Activated naive CD8-positive, alpha-beta T cell (primary cell): ENCODE results near the gene CCDC187.

Source experiments
- H3K27ac Mint-ChIP-seq: one replicate; pipeline ENCODE4 v1.8.0; 2021; ENCODE audit warnings: mixed read lengths
- H3K27me3 Mint-ChIP-seq: one replicate; pipeline ENCODE4 v1.8.0; 2021; ENCODE audit warnings: mixed read lengths
- H3K36me3 Mint-ChIP-seq: one replicate; pipeline ENCODE4 v1.8.0; 2021; ENCODE audit warnings: mixed read lengths
- H3K4me1 Mint-ChIP-seq: one replicate; pipeline ENCODE4 v1.8.0; 2021; ENCODE audit warnings: low read depth, mixed read lengths
- H3K4me3 Mint-ChIP-seq: one replicate; pipeline ENCODE4 v1.8.0; 2021; ENCODE audit warnings: mild to moderate bottlenecking, mixed read lengths
- H3K9me3 Mint-ChIP-seq: one replicate; pipeline ENCODE4 v1.8.0; 2021; ENCODE audit warnings: low read depth, mixed read lengths

CCDC187 gene

GRCh38 chr9:136333045-136333444, 29.2 kb upstream of the CCDC187 start:
- Mint-ChIP-seq H3K27me3 (no peaks in the 10 kb centered on the region), H3K9me3 (no peaks in the 10 kb centered on the region), H3K4me1 (peaks cover 3% of the 10 kb centered on the region), H3K27ac (no peak overlapping the region), H3K4me3 (no peak overlapping the region), H3K36me3 (no peaks in the 10 kb centered on the region)

- Mint-ChIP-seq H3K4me3 (no peak overlapping the region), H3K4me1 (peaks cover 3% of the 10 kb centered on the region), H3K36me3 (no peaks in the 10 kb centered on the region), H3K27me3 (no peaks in the 10 kb centered on the region), H3K27ac (no peak overlapping the region), H3K9me3 (no peaks in the 10 kb centered on the region)
Measured at GRCh38 chr9:136332482-136332983, 28.6 kb upstream of the CCDC187 start.

GRCh38 chr9:136331556-136332481, 27.9 kb upstream of the CCDC187 start:
- Mint-ChIP-seq H3K27ac (no peak overlapping the region), H3K4me3 (no peak overlapping the region), H3K9me3 (no peaks in the 10 kb centered on the region), H3K27me3 (no peaks in the 10 kb centered on the region), H3K36me3 (no peaks in the 10 kb centered on the region), H3K4me1 (peaks cover 3% of the 10 kb centered on the region)

- H3K36me3 Mint-ChIP-seq, result no peaks in the 10 kb centered on the region
Measured at GRCh38 chr9:136331030-136331429, 27.1 kb upstream of the CCDC187 start.

GRCh38 chr9:136330406-136330990, 26.6 kb upstream of the CCDC187 start:
- Mint-ChIP-seq H3K9me3 (no peaks in the 10 kb centered on the region), H3K27ac (no peak overlapping the region), H3K36me3 (no peaks in the 10 kb centered on the region), H3K4me3 (no peak overlapping the region), H3K27me3 (no peaks in the 10 kb centered on the region), H3K4me1 (peaks cover 3% of the 10 kb centered on the region)

More at GRCh38 chr9:136331030-136331429, 27.1 kb upstream of the CCDC187 start:
- Mint-ChIP-seq H3K27ac (no peak overlapping the region), H3K4me3 (no peak overlapping the region), H3K27me3 (no peaks in the 10 kb centered on the region), H3K4me1 (peaks cover 3% of the 10 kb centered on the region), H3K9me3 (no peaks in the 10 kb centered on the region)

- H3K9me3 Mint-ChIP-seq, result no peaks in the 10 kb centered on the region
- no peaks in the 10 kb centered on the region for H3K27me3 Mint-ChIP-seq
- peaks cover 3% of the 10 kb centered on the region for H3K4me1 Mint-ChIP-seq
- no peaks in the 10 kb centered on the region for H3K36me3 Mint-ChIP-seq
- H3K4me3 Mint-ChIP-seq, result no peak overlapping the region
- H3K27ac Mint-ChIP-seq, result no peak overlapping the region
Measured at GRCh38 chr9:136329636-136330405, 25.9 kb upstream of the CCDC187 start.

- no peak overlapping the region for H3K4me3 Mint-ChIP-seq
- H3K9me3 Mint-ChIP-seq, result no peaks in the 10 kb centered on the region
Measured at GRCh38 chr9:136329211-136329627, 25.3 kb upstream of the CCDC187 start.

GRCh38 chr9:136328622-136329041, 24.7 kb upstream of the CCDC187 start:
- Mint-ChIP-seq H3K36me3 (no peaks in the 10 kb centered on the region), H3K4me1 (peaks cover 3% of the 10 kb centered on the region), H3K27me3 (no peaks in the 10 kb centered on the region), H3K27ac (no peak overlapping the region), H3K9me3 (no peaks in the 10 kb centered on the region), H3K4me3 (peak overlapping the region; percentile 80)

More at GRCh38 chr9:136329211-136329627, 25.3 kb upstream of the CCDC187 start:
- Mint-ChIP-seq H3K27me3 (no peaks in the 10 kb centered on the region), H3K27ac (no peak overlapping the region), H3K36me3 (no peaks in the 10 kb centered on the region), H3K4me1 (peaks cover 3% of the 10 kb centered on the region)

GRCh38 chr9:136328011-136328621, 24.2 kb upstream of the CCDC187 start:
- H3K9me3 Mint-ChIP-seq, result no peaks in the 10 kb centered on the region
- no peaks in the 10 kb centered on the region for H3K27me3 Mint-ChIP-seq
- H3K4me1 Mint-ChIP-seq, result peaks cover 3% of the 10 kb centered on the region
- no peak overlapping the region for H3K27ac Mint-ChIP-seq
- peak overlapping the region; percentile 80 for H3K4me3 Mint-ChIP-seq
- H3K36me3 Mint-ChIP-seq, result no peaks in the 10 kb centered on the region

- Mint-ChIP-seq H3K4me1 (peaks cover 3% of the 10 kb centered on the region), H3K9me3 (no peaks in the 10 kb centered on the region), H3K27me3 (no peaks in the 10 kb centered on the region), H3K36me3 (no peaks in the 10 kb centered on the region), H3K4me3 (peak within 1 kb of the TSS; percentile 80), H3K27ac (no peak within 1 kb of the TSS)
Measured at GRCh38 chr9:136327304-136327974, 23.5 kb upstream of the CCDC187 start, which contains the start of gene GPSM1. GPSM1 (plus strand) TSS chr9:136327539; CDS start chr9:136327696, 157 bp downstream.

GRCh38 chr9:136326761-136327303, 22.9 kb upstream of the CCDC187 start:
- peak overlapping the region; percentile 65 for H3K4me3 Mint-ChIP-seq
- H3K36me3 Mint-ChIP-seq, result no peaks in the 10 kb centered on the region
- no peaks in the 10 kb centered on the region for H3K9me3 Mint-ChIP-seq
- H3K27ac Mint-ChIP-seq, result no peak overlapping the region
- no peaks in the 10 kb centered on the region for H3K27me3 Mint-ChIP-seq
- peaks cover 3% of the 10 kb centered on the region for H3K4me1 Mint-ChIP-seq

GRCh38 chr9:136326061-136326760, 22.3 kb upstream of the CCDC187 start:
- no peak overlapping the region for H3K4me3 Mint-ChIP-seq

GRCh38 chr9:136325358-136325757, 21.5 kb upstream of the CCDC187 start:
- H3K9me3 Mint-ChIP-seq, result no peaks in the 10 kb centered on the region
- no peaks in the 10 kb centered on the region for H3K36me3 Mint-ChIP-seq
- H3K27ac Mint-ChIP-seq, result no peak overlapping the region
- H3K4me1 Mint-ChIP-seq, result peaks cover 3% of the 10 kb centered on the region
- H3K27me3 Mint-ChIP-seq, result no peaks in the 10 kb centered on the region
- H3K4me3 Mint-ChIP-seq, result no peak overlapping the region

More at GRCh38 chr9:136326061-136326760, 22.3 kb upstream of the CCDC187 start:
- Mint-ChIP-seq H3K9me3 (no peaks in the 10 kb centered on the region), H3K36me3 (no peaks in the 10 kb centered on the region), H3K4me1 (peaks cover 3% of the 10 kb centered on the region), H3K27me3 (no peaks in the 10 kb centered on the region), H3K27ac (no peak overlapping the region)
